GM12878 (cell line): ENCODE data around the gene ARHGAP26. TPM values are rescaled to one million over a fixed set of nuclear protein-coding genes. Genes with fewer than 3 reads are reported as not detected.

Source experiments
- ATAC-seq: fragments of 200-7000 bp; cut with Tn5 transposase; 3 replicates; pipeline ENCODE4 v1.9.1; 2020; ENCODE audit warnings: mild to moderate bottlenecking, moderate library complexity
- BruUV-seq: library from RNA; stranded (reverse); fragments of 400-500 nt; replicated peaks from 2 replicates; lab custom pipeline; 2021; lab: Mats Ljungman, UMichigan
- CTCF ChIA-PET: fragments of 300-600 bp; sonication (Branson Sonifier 250); formaldehyde crosslinking; extraction: SDS; loops from one replicate; lab custom pipeline; 2021; ENCODE audit warnings: inconsistent platforms; lab: Yijun Ruan, JAX
- POLR2A ChIA-PET: fragments of 350-600 bp; formaldehyde crosslinking; extraction: SDS; loops from one replicate; lab custom pipeline; 2021; ENCODE audit warnings: inconsistent platforms; lab: Charles Lee
- RAD21 ChIA-PET: fragments of 300-600 bp; sonication (Branson Sonifier 250); formaldehyde crosslinking; loops from one replicate; lab custom pipeline; 2023; ENCODE audit warnings: antibody characterized with exemption; ENCODE audit not compliant: unreplicated experiment; lab: Charles Lee
- SMC1A ChIA-PET: fragments of 300-600 bp; sonication (Branson Sonifier 250); formaldehyde crosslinking; loops from one replicate; lab custom pipeline; 2023; ENCODE audit not compliant: unreplicated experiment, uncharacterized antibody; lab: Charles Lee
- DNase-seq: peaks from one replicate; pipeline ENCODE4 v3.0.0-alpha.2; 2011; ENCODE audit warnings: low read depth, low spot score
- FAIRE-seq: peaks from 3 replicates; lab custom pipeline; 2011; peaks lifted over from hg19 to GRCh38; lab: Jason Lieb, UNC
- H2AFZ ChIP-seq: 2 replicates; pipeline ENCODE4 v1.6.0; 2011; ENCODE audit warnings: low read depth, low read length, control low read depth; ENCODE audit not compliant: control insufficient read depth
- H3K27ac ChIP-seq: 2 replicates; pipeline ENCODE4 v1.5.1; 2011; ENCODE audit warnings: control low read depth; ENCODE audit not compliant: control insufficient read depth, insufficient read depth
- H3K27me3 ChIP-seq, 2 experiments: replicated peaks in 1 of 2; 2 replicates each; pipeline versions ENCODE4 v1.6.0 to v1.6.1; 2011; ENCODE audit warnings: low read length in 1 of 2; ENCODE audit not compliant: control insufficient read depth in 2 of 2, insufficient read depth in 2 of 2
- H3K36me3 ChIP-seq, 2 experiments: 2 replicates each; pipeline ENCODE4 v1.5.1; 2011; ENCODE audit warnings: low read length in 1 of 2; ENCODE audit not compliant: control insufficient read depth in 2 of 2, insufficient read depth in 2 of 2
- H3K4me1 ChIP-seq: 2 replicates; pipeline ENCODE4 v1.6.1; 2011; ENCODE audit warnings: mild to moderate bottlenecking, low read length, moderate library complexity, mixed read lengths; ENCODE audit not compliant: control insufficient read depth, insufficient read depth
- H3K4me2 ChIP-seq: 2 replicates; pipeline ENCODE4 v1.6.0; 2011; ENCODE audit warnings: control low read depth; ENCODE audit not compliant: control insufficient read depth, insufficient read depth
- H3K4me3 ChIP-seq: fragments of 200-600 bp; sonication (generic); 2 replicates; pipeline ENCODE4 v1.5.1; 2016
- H3K79me2 ChIP-seq: 2 replicates; pipeline ENCODE4 v1.6.0; 2011; ENCODE audit warnings: low read length; ENCODE audit not compliant: control insufficient read depth, insufficient read depth
- H3K9ac ChIP-seq: 2 replicates; pipeline ENCODE4 v1.8.0; 2011; ENCODE audit warnings: low read length, control low read depth, mixed read lengths; ENCODE audit not compliant: control insufficient read depth, insufficient read depth
- H3K9me3 ChIP-seq: replicated peaks from 3 replicates; pipeline ENCODE4 v1.5.1; 2011; ENCODE audit warnings: mild to moderate bottlenecking, low read length; ENCODE audit not compliant: control insufficient read depth, insufficient read depth
- H4K20me1 ChIP-seq: 2 replicates; pipeline ENCODE4 v1.6.0; 2011; ENCODE audit not compliant: control insufficient read depth, insufficient read depth
- BCL11A ChIP-seq: IDR thresholded peaks from 2 replicates; pipeline ENCODE4 v1.6.1; 2011; ENCODE audit warnings: low read depth, low read length
- CBX5 ChIP-seq: sonication (generic); IDR thresholded peaks from 2 replicates; pipeline ENCODE4 v1.6.1; 2016; ENCODE audit warnings: low read depth, moderate library complexity, mild to moderate bottlenecking, inconsistent platforms
- E2F4 ChIP-seq: IDR thresholded peaks from 2 replicates; pipeline ENCODE4 v1.6.1; 2012; ENCODE audit warnings: low read depth, low read length, improper control_type of control experiment
- EP300 ChIP-seq, 2 experiments: fragments of 150-350 bp in 1 of 2; IDR thresholded peaks; 2 replicates each; pipeline ENCODE4 v1.6.1; 2011 to 2012; ENCODE audit warnings: low read depth in 2 of 2, low read length in 2 of 2, borderline replicate concordance in 1 of 2, improper control_type of control experiment in 1 of 2, inconsistent platforms in 1 of 2; ENCODE audit not compliant: control insufficient read depth in 1 of 2
- GABPA ChIP-seq: IDR thresholded peaks from 2 replicates; pipeline ENCODE4 v1.6.1; 2014; ENCODE audit warnings: antibody characterized with exemption, low read depth, mild to moderate bottlenecking, inconsistent platforms
- KDM1A ChIP-seq: fragments of 200-600 bp; sonication (generic); IDR thresholded peaks from 2 replicates; pipeline ENCODE4 v1.6.1; 2016; ENCODE audit warnings: borderline replicate concordance
- NBN ChIP-seq: fragments of 450-650 bp; IDR thresholded peaks from 2 replicates; pipeline ENCODE4 v1.6.1; 2016
- RAD51 ChIP-seq: fragments of 450-650 bp; IDR thresholded peaks from 2 replicates; pipeline ENCODE4 v1.6.1; 2016; ENCODE audit warnings: moderate library complexity, mild to moderate bottlenecking, inconsistent platforms
- RUNX3 ChIP-seq: IDR thresholded peaks from 2 replicates; pipeline ENCODE4 v1.6.1; 2012; ENCODE audit warnings: low read length, inconsistent platforms
- SIX5 ChIP-seq: IDR thresholded peaks from 2 replicates; pipeline ENCODE4 v1.6.1; 2011; ENCODE audit warnings: mild to moderate bottlenecking, low read depth, low read length, moderate library complexity; ENCODE audit not compliant: severe bottlenecking
- SKIL ChIP-seq: fragments of 450-650 bp; IDR thresholded peaks from 2 replicates; pipeline ENCODE4 v1.6.1; 2017; ENCODE audit warnings: mild to moderate bottlenecking, low read depth, inconsistent platforms; ENCODE audit not compliant: poor library complexity, severe bottlenecking
- SMARCA5 ChIP-seq: fragments of 450-650 bp; IDR thresholded peaks from 2 replicates; pipeline ENCODE4 v1.6.1; 2017; ENCODE audit warnings: mild to moderate bottlenecking
- SP1 ChIP-seq: IDR thresholded peaks from one replicate; pipeline ENCODE4 v1.6.1; 2011; ENCODE audit warnings: low read depth, low read length
- SPI1 ChIP-seq: IDR thresholded peaks from 2 replicates; pipeline ENCODE4 v1.6.1; 2011; ENCODE audit warnings: low read depth, mild to moderate bottlenecking, low read length, moderate library complexity, borderline replicate concordance; ENCODE audit not compliant: insufficient read depth
- TCF3 ChIP-seq: IDR thresholded peaks from 2 replicates; pipeline ENCODE4 v1.6.1; 2012; ENCODE audit warnings: low read depth, mild to moderate bottlenecking, low read length, borderline replicate concordance; ENCODE audit not compliant: insufficient read depth
- ZNF384 ChIP-seq: IDR thresholded peaks from 2 replicates; pipeline ENCODE4 v1.6.1; 2012; ENCODE audit warnings: low read depth, mild to moderate bottlenecking, low read length, improper control_type of control experiment, borderline replicate concordance
- ZSCAN29 ChIP-seq: fragments of 450-650 bp; IDR thresholded peaks from 2 replicates; pipeline ENCODE4 v1.6.1; 2017; ENCODE audit warnings: mild to moderate bottlenecking, moderate library complexity
- ZZZ3 ChIP-seq: IDR thresholded peaks from 2 replicates; pipeline ENCODE4 v1.6.1; 2011; ENCODE audit warnings: low read depth; ENCODE audit not compliant: control insufficient read depth, insufficient read length
- WGBS: methylation state at CpG from one replicate; pipeline ENCODE4 v1.1.6; 2016; ENCODE audit warnings: low lambda C conversion rate; ENCODE audit not compliant: insufficient replicate concordance, insufficient coverage; ENCODE audit errors: missing lambda C conversion rate; 5-methylcytosine and 5-hydroxymethylcytosine counted together
- in situ Hi-C: fragments of 300-500 bp; cut with MboI; formaldehyde crosslinking; loops from 9 replicates; pipeline ENCODE4 v1.14.3; 2018; ENCODE audit warnings: mixed read lengths
- intact Hi-C: fragments of 100-400 bp; cut with micrococcal nuclease; formaldehyde crosslinking; loops from one replicate; pipeline ENCODE4 v1.14.2; 2022; ENCODE audit not compliant: unreplicated experiment
- polyA plus RNA-seq, 11 experiments: library from polyadenylated mRNA; depleted of rRNA in 4 of 11; unstranded in 6 of 11; stranded (reverse) in 5 of 11; fragments of >200 nt; fragmentation: Nextera tagmentation in 4 of 11; fragmentation: Illumina TruSeq in 1 of 11; extraction: Ambion mirVana in 4 of 11; extraction: Trizol in 1 of 11; gene quantifications; 1 replicate in 1 of 11; 2 replicates in 10 of 11; pipeline versions ENCODE4 v1.2.1 to v1.2.3, GENCODE V29; 2011 to 2016; ENCODE audit warnings: inconsistent platforms in 2 of 11, missing spikeins in 2 of 11, low read depth in 1 of 11
- total RNA-seq, 4 experiments: library from RNA; depleted of rRNA in 3 of 4; stranded (reverse); fragments of >200 nt in 3 of 4; fragmentation: Illumina TruSeq in 1 of 4; extraction: Trizol in 1 of 4; gene quantifications; 2 replicates each; pipeline versions ENCODE4 v1.2.1 to v1.2.3, GENCODE V29; 2013 to 2021

Gene ARHGAP26
- total and polyA plus RNA-seq, 10 of the 15 experiments (the other 5 are each of a cell fraction or from before 2014, with no cell fraction given): 9.4 to 41.5 (median 19.3) TPM

GRCh38 chr5:143226361-143226760, 456.2 kb downstream of the ARHGAP26 start:
- no TSS peak for BruUV-seq
- 86% methylated on average over 2 of the region's 3 CpGs for WGBS

GRCh38 chr5:143226872-143227271, 456.7 kb downstream of the ARHGAP26 start:
- in situ Hi-C loops: no loop called here
- Histone ChIP-seq H4K20me1 (no peaks in the 10 kb centered on the region), H3K4me2 (no peak overlapping the region), H3K4me3 (no peak overlapping the region), H3K9ac (no peak overlapping the region), H3K36me3 (no peaks in the 10 kb centered on the region; a peak in 1 of 4 replicates), H3K4me1 (peaks cover 47% of the 10 kb centered on the region)
- ChIA-PET POLR2A (interaction anchor here (0.6 to 9.0 kb wide), 8 partner anchors 7 to 968 kb away, joined by 3 to 114 read pairs (median 7); no protein-coding TSS in a partner anchor), RAD21 (interaction anchor here (1.3 to 18.1 kb wide), 7 partner anchors 8 to 224 kb away, joined by 3 to 482 read pairs (median 53); no protein-coding TSS in a partner anchor)
- ATAC-seq: no peak
- no peak for DNase-seq
- WGBS: 100% methylated on average over 3 of the region's 3 CpGs
- no peak for TF ChIP-seq TCF3
- TF ChIP-seq GABPA: no peak
- no peak for TF ChIP-seq SKIL
- TF ChIP-seq ZSCAN29: no peak
- no peak for TF ChIP-seq RUNX3
- no peak for TF ChIP-seq SMARCA5
- TF ChIP-seq E2F4: no peak
- TF ChIP-seq, all 136 proteins: peak for 0
- CTCF ChIA-PET: interaction anchor here (0.6 to 7.9 kb wide), 6 partner anchors 9 to 230 kb away, joined by 3 to 77 read pairs (median 3); no protein-coding TSS in a partner anchor
- no peak for FAIRE-seq
- SMC1A ChIA-PET: interaction anchor here (0.6 to 19.2 kb wide), 9 partner anchors 8 to 174 kb away, joined by 3 to 423 read pairs (median 6); no protein-coding TSS in a partner anchor
- Histone ChIP-seq H3K27me3 (no peaks in the 10 kb centered on the region), H2AFZ (no peak overlapping the region), H3K27ac (no peak overlapping the region; the same call in 1 of the 2 replicates), H3K9me3 (no peaks in the 10 kb centered on the region), H3K79me2 (peaks cover 7% of the 10 kb centered on the region; the same call in 1 of the 2 replicates)
- BruUV-seq: no TSS peak
- intact Hi-C loops: no loop called here

More at GRCh38 chr5:143226361-143226760, 456.2 kb downstream of the ARHGAP26 start:
- in situ Hi-C loops (no loop called here), intact Hi-C loops (no loop called here)
- POLR2A ChIA-PET: interaction anchor here (0.6 to 9.0 kb wide), 8 partner anchors 13 to 968 kb away, joined by 3 to 114 read pairs (median 4); no protein-coding TSS in a partner anchor
- SMC1A ChIA-PET: interaction anchor here (0.6 to 19.2 kb wide), 7 partner anchors 7 to 601 kb away, joined by 3 to 423 read pairs (median 6); no protein-coding TSS in a partner anchor
- Histone ChIP-seq H3K27me3 (no peaks in the 10 kb centered on the region), H3K4me1 (peaks cover 47% of the 10 kb centered on the region), H3K4me3 (no peak overlapping the region), H3K9ac (no peak overlapping the region), H3K79me2 (peaks cover 11% of the 10 kb centered on the region), H3K27ac (no peak overlapping the region), H3K4me2 (no peak overlapping the region), H2AFZ (no peak overlapping the region), H4K20me1 (no peaks in the 10 kb centered on the region), H3K9me3 (no peaks in the 10 kb centered on the region; the same call in 2 of the 3 replicates), H3K36me3 (no peaks in the 10 kb centered on the region; a peak in 1 of 4 replicates)
- FAIRE-seq (no peak), DNase-seq (no peak), ATAC-seq (no peak)
- RAD21 ChIA-PET: interaction anchor here (1.0 to 18.1 kb wide), 7 partner anchors 17 to 223 kb away, joined by 3 to 482 read pairs (median 9); no protein-coding TSS in a partner anchor
- TF ChIP-seq CBX5 (no peak), ZNF384 (no peak), ZZZ3 (no peak), BCL11A (no peak), KDM1A (no peak), SPI1 (no peak), RAD51 (no peak), EP300 (IDR thresholded peaks at IDR 0.05; ENCODE audit: borderline replicate concordance in 1 of 2, control insufficient read depth in 1 of 2, low read depth in 2 of 2, low read length in 2 of 2) (no peak), NBN (no peak), SP1 (no peak), SIX5 (no peak)
- CTCF ChIA-PET: interaction anchor here (0.6 to 7.9 kb wide), 6 partner anchors 13 to 229 kb away, joined by 3 to 75 read pairs (median 3); no protein-coding TSS in a partner anchor
